Choroid plexus epithelial cell (primary cell): ENCODE data around the gene LPAR3.

Source experiments
- DNase-seq: peaks from one replicate; pipeline ENCODE4 v3.0.0-alpha.2; 2010; ENCODE audit warnings: low read depth
- H3K4me3 ChIP-seq: 2 replicates; pipeline ENCODE4 v1.5.1; 2011; ENCODE audit warnings: low read depth, mild to moderate bottlenecking, control low read depth, low read length, moderate library complexity
- TF ChIP-seq, protein P1 (sequence below): conservative IDR thresholded peaks from 2 replicates; pipeline ENCODE4 v1.5.1; 2011; ENCODE audit warnings: low read depth, mild to moderate bottlenecking, control low read depth, inconsistent platforms, low read length, moderate library complexity

The LPAR3 gene, protein sequence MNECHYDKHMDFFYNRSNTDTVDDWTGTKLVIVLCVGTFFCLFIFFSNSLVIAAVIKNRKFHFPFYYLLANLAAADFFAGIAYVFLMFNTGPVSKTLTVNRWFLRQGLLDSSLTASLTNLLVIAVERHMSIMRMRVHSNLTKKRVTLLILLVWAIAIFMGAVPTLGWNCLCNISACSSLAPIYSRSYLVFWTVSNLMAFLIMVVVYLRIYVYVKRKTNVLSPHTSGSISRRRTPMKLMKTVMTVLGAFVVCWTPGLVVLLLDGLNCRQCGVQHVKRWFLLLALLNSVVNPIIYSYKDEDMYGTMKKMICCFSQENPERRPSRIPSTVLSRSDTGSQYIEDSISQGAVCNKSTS

DNA sequence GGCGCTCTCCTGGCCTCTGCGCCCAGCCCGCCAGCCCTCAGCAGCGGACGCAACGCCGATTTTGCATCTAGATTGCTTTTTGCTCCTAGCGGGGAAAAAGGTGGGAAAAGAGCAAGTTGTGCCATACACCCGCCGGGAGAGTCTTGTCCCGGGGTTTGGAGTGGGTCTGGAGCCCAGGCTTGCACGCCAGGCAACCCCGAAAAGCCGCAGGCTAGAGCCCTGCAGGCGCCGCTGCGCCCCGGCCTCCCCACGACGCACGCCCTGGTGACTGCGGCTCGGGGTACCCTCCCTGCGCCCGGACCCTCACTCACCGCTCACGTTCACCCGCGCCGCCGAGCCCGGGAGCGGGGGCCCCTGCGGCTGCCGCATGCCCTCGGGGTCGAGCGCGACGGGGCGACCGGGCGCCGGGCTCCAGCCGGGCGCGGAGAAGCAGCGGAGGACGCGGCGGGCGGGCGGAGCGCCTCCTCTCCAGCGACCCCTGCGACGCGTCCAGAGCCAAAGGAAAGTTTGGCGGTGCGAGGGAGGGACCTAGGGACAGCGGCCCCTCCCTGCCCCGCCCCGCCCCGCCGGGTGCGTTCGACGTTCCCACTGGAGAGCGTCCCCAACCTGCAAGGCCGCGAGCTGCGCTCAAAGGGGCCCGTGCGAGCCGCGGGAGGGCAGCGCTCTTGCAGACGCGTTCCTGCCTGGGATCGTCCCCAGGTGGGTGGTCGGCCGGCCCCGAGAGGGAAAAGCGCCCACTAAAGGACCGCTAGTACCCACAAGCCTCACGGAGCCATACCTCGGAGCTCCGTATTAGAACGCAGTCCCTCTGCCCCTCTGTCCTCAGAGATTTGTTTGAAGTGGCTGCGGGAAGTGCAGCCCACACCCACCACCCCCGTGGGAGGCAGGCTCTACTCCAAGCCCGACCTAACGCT is at the start of gene LPAR3:
Gene LPAR3 (minus strand): TSS at position 502 of the 914 bp plus-strand sequence. CDS start 27,086 bp downstream, outside the sequence.
- DNase-seq, result peak; percentile 24
- peak within 1 kb of the TSS; percentile 43 for H3K4me3 ChIP-seq
- TF ChIP-seq, protein P1, sequence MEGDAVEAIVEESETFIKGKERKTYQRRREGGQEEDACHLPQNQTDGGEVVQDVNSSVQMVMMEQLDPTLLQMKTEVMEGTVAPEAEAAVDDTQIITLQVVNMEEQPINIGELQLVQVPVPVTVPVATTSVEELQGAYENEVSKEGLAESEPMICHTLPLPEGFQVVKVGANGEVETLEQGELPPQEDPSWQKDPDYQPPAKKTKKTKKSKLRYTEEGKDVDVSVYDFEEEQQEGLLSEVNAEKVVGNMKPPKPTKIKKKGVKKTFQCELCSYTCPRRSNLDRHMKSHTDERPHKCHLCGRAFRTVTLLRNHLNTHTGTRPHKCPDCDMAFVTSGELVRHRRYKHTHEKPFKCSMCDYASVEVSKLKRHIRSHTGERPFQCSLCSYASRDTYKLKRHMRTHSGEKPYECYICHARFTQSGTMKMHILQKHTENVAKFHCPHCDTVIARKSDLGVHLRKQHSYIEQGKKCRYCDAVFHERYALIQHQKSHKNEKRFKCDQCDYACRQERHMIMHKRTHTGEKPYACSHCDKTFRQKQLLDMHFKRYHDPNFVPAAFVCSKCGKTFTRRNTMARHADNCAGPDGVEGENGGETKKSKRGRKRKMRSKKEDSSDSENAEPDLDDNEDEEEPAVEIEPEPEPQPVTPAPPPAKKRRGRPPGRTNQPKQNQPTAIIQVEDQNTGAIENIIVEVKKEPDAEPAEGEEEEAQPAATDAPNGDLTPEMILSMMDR, result no peak

DNA sequence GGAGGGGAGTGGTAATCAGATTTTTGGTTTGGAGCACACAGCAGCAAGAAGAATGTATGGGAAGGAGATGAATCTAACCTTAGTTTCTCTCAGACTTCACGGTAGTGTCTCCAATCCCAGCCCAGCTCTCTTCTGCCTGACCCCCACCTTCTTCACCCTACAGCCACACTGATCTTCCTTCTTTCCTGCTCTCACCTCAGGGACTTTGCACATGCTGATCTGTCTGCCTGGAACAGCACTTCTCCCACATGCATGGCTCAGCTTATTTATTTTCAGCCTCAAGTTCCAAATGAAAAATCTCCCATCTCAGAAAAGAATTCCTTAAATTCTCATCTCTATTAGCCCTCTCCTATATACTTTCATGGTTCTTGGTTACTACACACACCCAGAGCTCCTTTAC is 48.8 kb upstream of the LPAR3 start:
- TF ChIP-seq, protein P1, result no peak
- DNase-seq, result no peak
- no peak overlapping the region for H3K4me3 ChIP-seq

DNA sequence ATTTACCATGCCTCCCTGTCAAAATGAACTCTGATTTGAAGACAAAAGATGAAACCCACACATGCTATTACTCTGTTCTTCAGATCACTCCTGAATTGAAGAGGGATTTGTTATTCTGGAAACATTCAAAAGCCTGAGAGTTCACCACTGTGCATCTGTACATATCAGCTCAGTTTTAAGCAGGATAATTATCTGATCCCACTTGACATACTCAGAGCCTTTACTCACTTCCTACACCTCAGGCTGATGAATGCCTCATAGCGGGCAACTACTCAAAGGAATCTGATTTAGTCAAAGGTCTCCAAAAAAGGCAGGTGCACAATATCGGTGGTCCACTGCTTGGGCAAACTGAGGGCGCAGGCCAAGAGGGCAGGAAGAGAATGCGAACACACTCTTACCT is 47.5 kb upstream of the LPAR3 start:
- TF ChIP-seq, protein P1, result no peak
- DNase-seq, result no peak
- no peak overlapping the region for H3K4me3 ChIP-seq

DNA sequence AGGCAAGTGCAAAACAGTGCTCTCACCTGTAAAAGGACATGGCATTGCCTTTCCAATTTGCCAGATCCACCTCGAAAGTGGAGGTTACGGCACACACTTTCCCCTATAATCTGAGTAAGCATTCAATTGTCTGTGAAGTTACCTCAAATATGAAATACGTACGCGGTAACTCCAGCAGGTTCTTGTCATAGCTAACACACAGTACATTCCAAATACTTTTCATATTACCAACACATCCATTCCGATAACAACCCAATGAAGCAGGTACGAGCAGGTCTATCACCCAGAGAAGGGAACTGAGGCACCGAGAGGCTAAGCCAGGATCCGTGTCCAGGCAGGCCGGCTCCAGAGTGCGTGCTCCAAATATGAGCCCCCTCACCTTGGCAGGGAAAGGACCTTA is 46.8 kb upstream of the LPAR3 start:
- TF ChIP-seq, protein P1, result no peak
- H3K4me3 ChIP-seq, result no peak overlapping the region
- DNase-seq, result no peak

DNA sequence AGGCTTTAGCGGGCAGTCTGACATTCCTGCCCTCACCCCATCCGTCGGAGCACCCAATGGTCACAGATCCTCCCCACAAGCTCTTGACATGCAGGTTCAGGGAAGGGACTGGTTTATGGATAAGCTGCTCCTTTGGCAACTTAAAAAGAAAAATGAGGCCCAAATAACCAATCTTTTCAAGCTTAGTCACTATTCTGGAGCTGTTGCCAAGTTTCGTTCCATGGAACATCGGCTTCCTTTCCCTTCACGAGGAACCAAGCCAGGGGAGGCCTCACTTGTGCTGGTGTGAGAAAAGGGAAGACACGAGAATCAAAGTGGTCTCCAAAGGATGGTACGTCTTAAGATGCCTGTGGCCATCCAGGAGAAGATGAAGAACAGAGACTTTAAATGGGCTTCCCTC is 46.1 kb upstream of the LPAR3 start:
- H3K4me3 ChIP-seq, result no peak overlapping the region
- TF ChIP-seq, protein P1, result no peak
- peak; percentile 32 for DNase-seq

DNA sequence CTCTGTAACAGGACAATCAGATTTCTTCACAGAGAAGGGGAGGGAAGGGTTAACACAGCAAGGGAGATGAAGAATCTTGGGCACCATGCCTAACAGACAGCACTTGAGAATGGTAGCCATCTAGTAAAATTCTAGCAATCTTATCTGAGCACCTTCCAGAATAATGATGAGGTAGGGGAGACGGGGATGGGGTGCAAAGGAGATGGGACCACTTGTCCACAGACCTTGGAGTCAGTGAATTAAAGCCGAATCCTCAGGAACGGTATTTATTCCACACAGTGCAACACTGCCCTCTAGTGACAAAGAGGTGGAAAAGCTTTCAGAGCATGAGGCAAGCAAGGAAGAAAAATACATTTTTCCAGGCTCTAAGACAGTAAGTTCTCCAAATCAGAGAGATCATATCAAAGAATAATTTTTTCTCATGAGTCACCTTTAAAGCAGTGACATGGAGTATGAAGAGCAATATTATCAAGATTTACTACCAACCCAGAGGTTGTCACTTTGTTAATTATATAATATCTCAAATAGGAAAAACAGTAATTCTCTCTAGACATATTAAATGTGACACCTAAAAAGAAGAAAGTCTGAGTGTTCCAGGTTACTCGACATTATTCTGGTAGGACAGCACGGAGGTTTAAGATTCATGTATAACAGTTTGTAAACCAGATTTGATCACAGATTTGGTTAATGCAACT is 43.3 kb upstream of the LPAR3 start:
- H3K4me3 ChIP-seq, result no peak overlapping the region
- TF ChIP-seq, protein P1, result peak; percentile 89
- DNase-seq, result peak; percentile 84
